RKO (cell line): Measurements from ENCODE around the gene IDUA.

Experiments
- DNase-seq: peaks from one replicate; pipeline ENCODE4 v3.0.0-alpha.2; 2016; ENCODE audit warnings: low spot score

Gene IDUA

GRCh38 chr4:1017211-1017610 lies 30.4 kb downstream of the IDUA start:
- no peak for DNase-seq

- no peak for DNase-seq
Observed at GRCh38 chr4:1017706-1018105, 30.9 kb downstream of the IDUA start.

- DNase-seq = no peak
Observed at GRCh38 chr4:1018147-1019020, 31.5 kb downstream of the IDUA start.

GRCh38 chr4:1019320-1019719 lies 32.5 kb downstream of the IDUA start:
- no peak for DNase-seq

GRCh38 chr4:1019729-1020470 lies 33.1 kb downstream of the IDUA start:
- DNase-seq = no peak

DNA sequence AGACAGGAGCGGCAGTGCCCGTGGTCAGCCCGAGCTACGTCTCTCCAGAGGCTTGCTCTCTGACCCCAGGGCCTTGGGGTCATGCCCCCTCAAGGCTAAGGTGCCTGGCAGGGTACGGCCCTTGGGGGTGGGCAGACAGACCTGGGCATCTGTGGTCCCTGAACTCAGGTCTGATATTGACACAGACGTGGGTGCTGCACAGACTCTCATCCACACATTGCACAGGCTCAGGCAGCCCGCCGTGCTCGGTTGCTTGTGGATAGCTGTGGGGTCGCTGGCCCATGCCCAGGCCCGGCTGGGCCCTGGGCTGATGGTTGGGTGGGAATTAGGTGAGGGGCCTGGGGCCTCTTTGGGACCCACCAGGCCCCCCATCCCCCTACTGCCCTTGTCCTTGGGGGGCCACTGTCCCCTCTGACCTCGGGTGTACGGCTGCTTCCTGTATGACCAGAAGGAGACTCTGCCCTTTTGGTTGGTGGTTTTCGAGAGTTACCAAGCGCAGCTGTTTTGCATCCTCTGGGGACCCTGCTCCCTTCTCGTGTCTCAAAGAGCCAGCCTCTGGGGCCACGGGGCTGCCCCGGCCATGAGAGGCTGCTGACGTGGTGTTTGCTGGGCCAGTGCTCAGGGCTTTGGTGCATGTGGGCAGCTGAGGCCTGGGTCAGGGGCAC lies 34.7 kb downstream of the IDUA start:
- no peak for DNase-seq

DNA sequence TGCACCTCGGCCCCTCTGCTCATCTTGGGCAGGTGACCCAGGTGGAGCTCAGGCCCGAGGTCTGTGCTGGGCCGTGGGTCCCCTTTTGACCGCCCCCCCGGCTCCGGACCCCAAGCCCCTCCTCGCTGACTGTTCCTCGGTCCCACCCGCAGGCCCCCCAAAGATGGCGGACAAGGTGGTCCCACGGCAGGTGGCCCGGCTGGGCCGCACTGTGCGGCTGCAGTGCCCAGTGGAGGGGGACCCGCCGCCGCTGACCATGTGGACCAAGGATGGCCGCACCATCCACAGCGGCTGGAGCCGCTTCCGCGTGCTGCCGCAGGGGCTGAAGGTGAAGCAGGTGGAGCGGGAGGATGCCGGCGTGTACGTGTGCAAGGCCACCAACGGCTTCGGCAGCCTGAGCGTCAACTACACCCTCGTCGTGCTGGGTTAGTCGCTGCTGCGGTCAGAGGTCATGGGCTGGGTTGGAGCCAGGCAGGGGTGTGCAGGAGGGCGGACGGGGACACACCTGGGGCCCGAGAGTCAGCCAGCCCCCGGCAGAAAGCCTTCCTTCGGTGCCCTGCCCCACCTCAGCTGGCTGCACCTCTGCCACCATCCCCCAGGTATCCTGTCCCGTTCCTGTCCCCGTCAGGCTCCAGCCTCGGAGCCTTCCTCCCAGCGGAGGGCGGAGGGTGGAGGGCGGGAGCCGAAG lies 35.4 kb downstream of the IDUA start:
- DNase-seq = no peak

- no peak for DNase-seq
Observed at GRCh38 chr4:1022739-1023066, 35.9 kb downstream of the IDUA start.

GRCh38 chr4:1023075-1023640 lies 36.3 kb downstream of the IDUA start:
- no peak for DNase-seq

DNA sequence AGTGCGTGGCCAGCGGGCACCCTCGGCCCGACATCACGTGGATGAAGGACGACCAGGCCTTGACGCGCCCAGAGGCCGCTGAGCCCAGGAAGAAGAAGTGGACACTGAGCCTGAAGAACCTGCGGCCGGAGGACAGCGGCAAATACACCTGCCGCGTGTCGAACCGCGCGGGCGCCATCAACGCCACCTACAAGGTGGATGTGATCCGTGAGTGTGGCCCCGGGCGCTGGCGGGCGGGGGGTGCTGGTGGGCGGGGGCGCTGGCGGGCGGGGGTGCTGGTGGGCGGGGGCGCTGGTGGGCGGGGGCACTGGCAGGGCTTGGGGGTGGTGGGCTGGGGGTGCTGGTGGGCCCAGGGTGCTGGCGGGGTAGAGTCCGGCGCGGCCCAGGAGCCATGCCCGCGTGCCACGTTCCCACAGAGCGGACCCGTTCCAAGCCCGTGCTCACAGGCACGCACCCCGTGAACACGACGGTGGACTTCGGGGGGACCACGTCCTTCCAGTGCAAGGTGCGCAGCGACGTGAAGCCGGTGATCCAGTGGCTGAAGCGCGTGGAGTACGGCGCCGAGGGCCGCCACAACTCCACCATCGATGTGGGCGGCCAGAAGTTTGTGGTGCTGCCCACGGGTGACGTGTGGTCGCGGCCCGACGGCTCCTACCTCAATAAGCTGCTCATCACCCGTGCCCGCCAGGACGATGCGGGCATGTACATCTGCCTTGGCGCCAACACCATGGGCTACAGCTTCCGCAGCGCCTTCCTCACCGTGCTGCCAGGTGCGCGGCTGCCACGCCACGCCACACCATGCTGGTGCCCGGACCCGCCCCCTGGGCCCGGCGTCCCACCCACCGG lies 37.3 kb downstream of the IDUA start:
- no peak for DNase-seq

GRCh38 chr4:1024882-1025545 lies 38.2 kb downstream of the IDUA start:
- no peak for DNase-seq

GRCh38 chr4:1026115-1026514 lies 39.3 kb downstream of the IDUA start:
- DNase-seq = peak; percentile 31

GRCh38 chr4:1027219-1027914 lies 40.5 kb downstream of the IDUA start:
- DNase-seq = no peak

DNA sequence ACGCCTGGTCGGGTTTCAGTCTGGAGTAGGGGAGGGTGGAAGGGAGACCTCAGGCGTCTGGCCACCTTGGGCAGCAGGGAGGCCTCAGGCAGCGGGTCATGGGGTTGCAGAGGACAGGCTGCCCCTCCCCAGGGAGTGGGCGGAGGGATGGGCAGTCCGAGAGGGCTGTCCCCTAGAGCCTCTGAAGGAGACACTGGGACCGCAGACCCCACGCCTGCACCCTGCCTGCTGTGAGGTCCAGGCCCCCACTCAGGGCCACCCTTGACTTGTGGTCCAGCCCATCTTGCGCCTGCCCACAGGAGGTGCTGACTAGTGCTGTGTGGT lies 41.0 kb downstream of the IDUA start:
- DNase-seq = no peak

DNA sequence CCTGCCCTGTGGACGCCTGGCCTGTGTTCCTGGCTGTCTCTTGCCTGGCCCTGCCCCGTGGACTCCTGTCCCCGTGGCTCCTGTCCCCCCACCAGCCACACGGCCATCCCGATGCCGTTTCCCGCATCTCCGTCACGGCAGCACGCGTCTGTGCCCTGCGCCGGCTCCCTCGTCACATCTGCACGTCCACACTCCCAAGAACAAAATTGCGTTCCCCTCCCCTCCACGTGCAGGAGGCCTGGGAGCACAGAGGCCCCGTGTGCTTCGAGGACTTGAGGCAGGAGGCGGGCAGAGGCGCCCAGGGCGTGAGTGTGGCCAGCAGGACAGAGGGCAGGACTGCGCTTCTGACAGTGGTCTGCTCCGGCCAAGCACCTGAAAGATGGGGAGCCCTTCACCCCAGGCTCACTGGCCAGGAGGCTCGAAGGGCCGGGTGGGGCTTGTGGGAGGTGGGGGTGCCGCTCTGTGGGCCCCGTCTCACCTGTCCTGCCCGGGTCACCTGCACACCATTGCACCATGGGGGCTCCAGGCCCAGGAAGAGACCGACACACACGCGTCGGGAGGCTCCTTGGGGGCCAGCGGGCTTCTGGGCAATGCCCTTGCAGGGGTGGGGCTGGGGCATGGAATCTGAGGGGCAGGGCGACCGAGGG lies 41.9 kb downstream of the IDUA start:
- DNase-seq = no peak

GRCh38 chr4:1029529-1029928 lies 42.7 kb downstream of the IDUA start:
- DNase-seq = no peak

DNA sequence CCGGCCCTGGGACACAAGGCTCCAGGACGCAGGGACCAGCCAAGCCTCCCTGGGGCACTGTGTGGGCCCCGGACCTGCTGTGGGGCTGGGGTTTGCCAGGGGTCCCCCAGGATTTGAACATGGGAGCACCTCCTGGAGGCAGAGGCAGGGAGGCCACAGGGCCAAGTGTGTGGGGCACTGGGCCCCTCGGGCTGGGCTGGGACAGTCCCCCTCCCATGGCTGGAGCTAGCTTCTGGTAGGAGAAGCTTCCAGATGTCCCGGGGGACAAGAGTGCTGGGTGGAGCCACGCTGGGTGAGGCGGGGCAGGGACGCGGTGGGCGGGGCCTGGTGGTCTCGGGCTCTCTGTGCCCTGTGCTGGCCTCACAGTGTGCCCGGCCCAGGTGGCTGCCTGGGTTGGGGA lies 43.2 kb downstream of the IDUA start:
- no peak for DNase-seq

DNA sequence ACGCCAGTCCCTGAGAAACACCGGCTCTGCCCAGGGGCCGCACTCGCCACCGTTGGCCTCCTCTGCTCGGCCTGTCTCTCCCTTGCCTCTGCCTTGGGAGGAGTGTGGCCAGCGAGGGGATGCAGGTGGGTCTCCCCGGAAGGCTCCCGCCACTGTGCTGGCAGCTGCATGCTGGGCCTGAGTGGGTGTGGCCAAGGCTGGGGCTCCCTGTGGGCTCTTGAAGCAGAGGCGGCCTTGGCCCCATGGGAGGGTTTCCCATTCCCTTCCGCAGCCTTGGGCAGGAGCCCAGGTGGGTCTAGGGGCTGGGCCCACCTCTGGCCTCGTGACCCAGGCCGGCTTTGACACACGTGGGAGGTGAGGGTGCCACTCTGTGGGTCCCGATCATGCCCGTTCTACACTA lies 43.7 kb downstream of the IDUA start:
- no peak for DNase-seq

DNA sequence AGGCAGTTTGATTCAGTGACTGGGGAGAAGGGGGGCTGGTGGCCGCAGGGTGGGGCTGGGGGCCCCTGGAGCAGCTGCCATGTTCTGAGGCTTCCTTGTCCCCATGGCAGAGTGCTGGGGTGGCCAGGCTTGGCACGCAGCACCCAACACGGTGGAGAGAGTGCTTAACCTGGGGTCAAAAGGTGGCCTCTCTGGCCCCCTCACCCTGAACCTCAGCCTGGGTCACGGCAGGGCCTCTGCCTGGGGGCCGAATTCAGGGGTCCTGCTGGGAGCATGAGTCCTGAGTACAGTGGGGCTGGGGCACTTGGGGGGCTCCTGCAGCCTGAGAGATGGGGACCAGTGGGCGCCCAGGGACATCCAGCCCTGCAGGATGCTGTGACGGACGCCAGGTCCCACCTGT lies 44.5 kb downstream of the IDUA start:
- DNase-seq = no peak
